ENCODE measurements around the gene MRPL3.
A peak's percentile ranks its signal among the peaks of the same experiment; 100 is the strongest.

Gene MRPL3

DNA sequence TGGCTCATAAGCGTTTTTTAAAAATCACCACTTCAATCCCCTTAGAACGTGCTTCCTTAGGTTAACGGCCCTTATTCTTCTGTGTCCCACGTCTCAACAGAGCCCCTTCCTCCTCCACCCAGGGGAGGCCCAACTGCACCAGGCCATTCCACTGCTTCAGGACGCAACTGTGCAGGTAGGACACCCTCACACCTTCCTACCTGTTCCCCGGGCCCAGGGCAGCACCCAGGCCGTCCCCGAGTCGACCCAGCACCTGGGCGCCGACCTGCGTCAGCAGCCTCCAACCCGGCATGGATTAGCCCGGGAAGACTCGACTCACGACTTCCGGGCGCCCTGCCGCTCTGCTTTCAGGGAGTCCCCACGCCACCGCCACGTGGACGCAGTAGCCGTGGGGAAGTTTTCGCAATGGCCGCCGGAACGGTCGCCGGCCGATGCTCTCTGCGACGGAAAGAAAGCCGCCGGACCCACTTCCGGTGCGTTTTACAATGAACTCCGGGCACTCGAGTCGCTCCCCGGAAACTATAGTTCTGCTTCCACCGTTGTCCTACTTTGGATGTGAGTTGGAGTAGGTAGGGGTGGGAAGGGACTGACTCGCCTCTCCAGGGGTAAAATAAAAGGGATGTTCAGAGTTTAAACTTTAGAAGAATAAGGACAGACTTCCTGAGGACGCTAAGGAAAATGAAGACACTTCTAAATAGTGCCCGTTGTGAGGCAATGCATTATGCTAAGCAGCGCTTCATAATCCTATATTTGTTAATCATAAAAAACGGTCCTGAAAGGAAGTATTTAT is at the start of gene MRPL3:
Gene MRPL3, minus strand, starts transcription at position 442 of the 790 bp plus-strand sequence. Its CDS starts 150 bp downstream, at position 292.
- peak; percentile 69 to 71 for DNase-seq (ENCODE audit: low read depth in 2 of 2)

- no peak for DNase-seq (ENCODE audit: low read depth in 2 of 2)
Observed at GRCh38 chr3:131551761-131552160, 49.0 kb upstream of the MRPL3 start.

DNA sequence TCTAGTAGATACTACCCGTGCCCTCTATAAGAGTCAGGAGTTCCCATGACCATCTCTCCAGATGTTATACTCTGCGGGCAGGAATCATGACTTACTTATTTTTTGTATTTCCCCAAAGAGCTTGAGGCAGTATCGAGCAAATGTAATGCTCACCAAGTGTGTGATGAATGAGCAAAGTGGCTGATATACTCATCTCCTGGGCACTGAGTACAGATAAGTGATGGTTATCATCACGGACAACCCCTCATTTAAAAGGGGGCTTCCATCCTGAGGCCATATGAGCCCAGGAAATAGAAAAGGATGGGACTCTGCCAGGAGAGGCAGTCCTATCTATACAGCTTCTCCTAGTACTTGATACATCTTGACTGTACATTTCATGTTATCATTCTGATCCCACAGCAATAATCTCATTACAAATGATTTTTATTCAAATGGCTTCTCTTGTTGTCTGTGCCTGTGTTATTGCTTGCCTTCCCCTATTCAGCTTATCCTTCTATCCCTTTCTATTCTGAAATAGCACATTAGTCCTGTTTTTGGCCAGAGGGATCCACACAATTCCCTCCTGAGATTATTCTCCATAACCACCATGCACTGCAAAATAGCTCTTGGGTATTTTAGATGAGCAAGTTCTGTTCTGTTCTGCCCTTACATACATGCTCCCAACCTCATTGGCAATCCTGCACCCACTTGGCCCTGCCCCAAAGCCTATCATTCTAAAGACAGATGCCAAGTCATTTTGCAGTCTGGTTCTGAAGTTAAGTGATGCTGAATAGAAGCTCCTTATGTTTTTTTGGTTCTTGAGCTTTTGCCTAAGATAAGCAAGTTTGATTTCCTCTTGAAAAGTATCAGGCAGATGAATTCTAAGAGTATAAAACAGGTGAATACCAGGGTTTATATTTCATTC is 48.0 kb upstream of the MRPL3 start:
- DNase-seq (ENCODE audit: low read depth in 2 of 2): no peak

DNA sequence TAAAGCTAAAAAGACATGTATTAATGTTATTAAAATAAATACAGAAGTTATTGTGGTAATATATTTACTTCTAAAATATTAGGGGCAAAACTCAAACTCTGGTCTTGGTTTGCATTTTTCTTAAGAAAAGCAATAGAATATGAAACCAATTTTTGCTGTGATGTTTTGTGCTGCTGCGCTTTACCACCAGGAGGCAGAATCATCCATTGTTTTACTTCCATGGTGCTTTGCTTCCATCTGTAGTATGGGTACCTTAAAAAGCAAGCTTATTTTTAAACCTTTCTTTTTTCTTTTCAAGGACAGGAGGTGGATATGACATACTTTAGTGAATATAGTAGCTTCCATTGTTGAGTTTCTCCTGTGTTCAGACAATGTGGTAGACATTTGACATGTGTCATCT is 46.6 kb upstream of the MRPL3 start:
- DNase-seq (ENCODE audit: low read depth in 2 of 2): no peak

DNA sequence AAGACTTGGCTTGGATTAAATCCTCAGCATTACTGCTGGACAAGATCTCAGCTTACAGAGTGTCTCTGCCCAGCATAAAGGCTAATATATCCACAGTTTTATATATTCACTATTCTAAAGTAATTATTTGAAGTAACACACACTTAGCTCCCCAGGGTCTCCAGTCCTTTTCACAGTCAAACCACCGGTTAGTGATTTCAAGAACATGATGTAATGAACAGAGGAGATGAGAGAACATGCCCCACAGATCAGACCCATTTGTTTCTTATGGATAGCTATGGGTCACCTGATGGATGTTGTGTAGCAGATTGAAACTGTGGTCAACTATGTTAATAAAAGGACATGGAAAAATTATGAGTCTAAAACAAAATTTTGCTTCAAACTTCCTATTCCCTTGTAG is 44.8 kb upstream of the MRPL3 start:
- DNase-seq (ENCODE audit: low read depth in 2 of 2): no peak

GRCh38 chr3:131546441-131546840 is 43.7 kb upstream of the MRPL3 start:
- no peak for DNase-seq (ENCODE audit: low read depth in 2 of 2)

- DNase-seq (ENCODE audit: low read depth in 2 of 2): no peak
Observed at GRCh38 chr3:131544557-131544956, 41.8 kb upstream of the MRPL3 start.

GRCh38 chr3:131543714-131544113 is 40.9 kb upstream of the MRPL3 start:
- no peak for DNase-seq (ENCODE audit: low read depth in 2 of 2)

GRCh38 chr3:131541288-131541687 is 38.5 kb upstream of the MRPL3 start:
- no peak for DNase-seq (ENCODE audit: low read depth in 2 of 2)

- no peak for DNase-seq (ENCODE audit: low read depth in 2 of 2)
Observed at GRCh38 chr3:131540821-131541220, 38.0 kb upstream of the MRPL3 start.

DNA sequence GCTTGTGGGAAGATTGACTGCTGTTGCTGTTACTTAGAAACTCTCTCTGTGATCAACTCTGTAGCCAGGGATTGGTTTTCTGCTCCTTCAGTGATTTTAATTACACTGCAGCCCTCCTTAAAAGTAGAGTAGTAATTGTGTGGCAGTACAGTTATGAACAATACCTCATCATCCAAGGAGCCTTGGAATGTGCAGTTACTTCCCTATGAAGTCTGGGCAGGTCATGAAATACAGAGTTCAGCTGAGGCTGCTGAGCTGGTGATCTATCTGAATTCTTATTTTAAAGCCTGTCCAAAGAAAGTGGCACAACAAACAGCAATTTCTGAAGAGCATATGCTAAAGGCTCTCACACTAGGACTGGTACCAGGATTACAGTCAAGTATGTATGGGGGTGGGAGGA is 37.4 kb upstream of the MRPL3 start:
- DNase-seq (ENCODE audit: low read depth in 2 of 2): no peak

DNA sequence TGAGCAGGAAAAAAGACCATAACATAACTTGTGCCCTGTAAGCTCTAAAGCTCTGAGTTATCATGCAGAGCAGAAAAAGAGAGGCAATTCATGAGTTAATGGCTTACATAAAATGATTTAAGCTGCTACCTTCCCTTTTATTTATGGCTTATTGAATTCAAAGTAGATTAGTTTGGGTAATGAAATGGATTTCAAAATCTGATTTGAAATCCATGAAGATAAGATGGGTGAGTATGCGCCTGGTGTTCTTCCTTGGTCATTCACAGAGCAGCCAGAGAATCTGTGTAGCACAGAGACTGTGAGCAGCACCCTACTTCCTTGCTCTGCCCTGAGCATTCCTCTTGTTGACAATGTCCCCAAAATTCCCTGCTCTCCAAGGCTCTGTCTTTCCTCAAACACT is 36.2 kb upstream of the MRPL3 start:
- no peak for DNase-seq (ENCODE audit: low read depth in 2 of 2)

GRCh38 chr3:131537531-131537930 is 34.8 kb upstream of the MRPL3 start:
- no peak for DNase-seq (ENCODE audit: low read depth in 2 of 2)

GRCh38 chr3:131535596-131535995 is 32.8 kb upstream of the MRPL3 start:
- DNase-seq (ENCODE audit: low read depth in 2 of 2): no peak

DNA sequence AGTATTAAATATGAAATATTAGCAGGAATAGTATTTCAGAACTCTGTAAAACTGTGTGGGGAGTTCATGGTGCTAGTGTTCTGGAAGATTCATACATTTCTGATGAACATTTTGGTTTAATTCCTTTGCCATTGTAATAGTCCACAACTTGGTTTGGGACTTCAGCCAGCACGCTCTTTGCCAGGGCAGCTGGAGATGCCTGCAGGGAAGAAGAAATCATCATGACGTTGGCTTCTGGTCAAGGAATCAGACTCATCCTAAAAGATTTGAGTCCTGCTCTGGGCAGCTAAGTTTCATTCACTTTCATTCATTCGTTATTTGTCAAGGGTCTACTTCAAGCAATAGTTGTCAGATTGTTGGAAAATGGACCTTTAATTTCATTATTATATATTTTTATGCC is 32.4 kb upstream of the MRPL3 start:
- no peak for DNase-seq (ENCODE audit: low read depth in 2 of 2)

DNA sequence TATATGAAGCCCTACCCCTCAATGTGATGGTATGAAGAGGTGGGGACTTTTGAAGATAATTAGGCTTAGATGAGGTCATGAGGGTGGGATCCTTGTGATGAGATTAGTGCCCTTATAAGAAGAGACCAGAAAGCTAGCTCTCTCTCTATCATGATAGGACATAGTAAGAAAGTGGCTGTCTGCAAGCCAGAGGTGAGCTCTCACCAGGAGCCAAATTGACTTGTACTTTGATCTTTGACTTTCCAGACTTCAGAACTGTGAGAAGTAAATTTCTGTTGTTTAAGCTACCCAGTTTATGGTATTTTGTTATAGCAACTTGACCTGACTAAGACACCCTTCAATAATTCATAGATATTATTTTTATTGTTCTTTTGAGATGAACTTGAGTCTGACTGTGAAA is 29.9 kb upstream of the MRPL3 start:
- no peak for DNase-seq (ENCODE audit: low read depth in 2 of 2)

GRCh38 chr3:131530843-131531242 is 28.1 kb upstream of the MRPL3 start:
- DNase-seq (ENCODE audit: low read depth in 2 of 2): no peak

GRCh38 chr3:131530388-131530787 is 27.6 kb upstream of the MRPL3 start:
- no peak for DNase-seq (ENCODE audit: low read depth in 2 of 2)

GRCh38 chr3:131526801-131527347 is 24.1 kb upstream of the MRPL3 start:
- DNase-seq (ENCODE audit: low read depth in 2 of 2): no peak

GRCh38 chr3:131518680-131519079 is 15.9 kb upstream of the MRPL3 start:
- DNase-seq (ENCODE audit: low read depth in 2 of 2): no peak

DNA sequence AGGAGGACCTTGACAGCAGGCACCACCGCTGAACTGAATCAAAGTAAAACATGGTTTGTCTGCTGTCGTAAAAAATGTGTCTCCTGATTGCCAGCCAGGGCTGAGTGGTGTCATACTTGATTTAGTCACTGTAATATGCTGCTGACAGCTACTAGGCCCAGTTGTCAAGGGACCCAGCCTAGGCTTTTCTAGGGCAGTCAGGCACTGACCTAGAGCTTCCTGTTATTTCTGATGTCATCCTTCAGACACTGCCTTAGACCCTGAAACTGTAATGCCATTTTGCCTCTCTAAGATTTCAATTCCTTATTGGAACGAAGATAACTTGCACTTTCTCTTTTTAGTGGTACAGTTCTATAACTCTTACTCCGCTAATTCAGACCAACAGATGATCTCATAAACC is 2.6 kb upstream of the MRPL3 start:
- no peak for DNase-seq (ENCODE audit: low read depth in 2 of 2)

- no peak for DNase-seq (ENCODE audit: low read depth in 2 of 2)
Observed at GRCh38 chr3:131503320-131503635, 507 bp upstream of the MRPL3 start.

- no peak for DNase-seq (ENCODE audit: low read depth in 2 of 2)
Observed at GRCh38 chr3:131501949-131502348, 822 bp downstream of the MRPL3 start.
